ENCODE measurements around the gene USP4.

GRCh38 chr3:49302613-49303012 is 37.2 kb downstream of the USP4 start:
- TF ChIP-seq POLR2A (IDR thresholded peaks at IDR 0.05) = no peak
- TF ChIP-seq CTCF (IDR thresholded peaks at IDR 0.05 in 4 of 5, conservative IDR thresholded peaks at IDR 0.05 in 1 of 5) = no peak

All from gastrocnemius medialis (tissue), 4 donors.